Heart right ventricle (tissue), 16 donors: ENCODE data around the gene ZNF618. TPM values are rescaled to one million over a fixed set of nuclear protein-coding genes. Genes with fewer than 3 reads are reported as not detected.
A peak's percentile ranks its signal among the peaks of the same experiment; 100 is the strongest.

ENCODE experiments used
- ATAC-seq, 8 donors: fragments of 200-7000 bp; cut with Tn5 transposase; one replicate each; pipeline ENCODE4 v1.9.1; 2020; ENCODE audit warnings: mild to moderate bottlenecking in 8 of 8, moderate library complexity in 8 of 8, moderate number of reproducible peaks in 1 of 8
- DNase-seq, 2 donors: peaks; one replicate each; pipeline ENCODE4 v3.0.0-alpha.2; 2020
- H3K27ac ChIP-seq, 10 donors: fragments of 200-600 bp; sonication (generic) in 2 of 10; one replicate each; pipeline versions ENCODE4 v1.5.0 to v1.8.0; 2020 to 2022; ENCODE audit warnings: mild to moderate bottlenecking in 3 of 10
- H3K27me3 ChIP-seq, 7 donors: fragments of 200-600 bp; one replicate each; pipeline ENCODE4 v1.8.0; 2021 to 2022; ENCODE audit warnings: mild to moderate bottlenecking in 2 of 7
- H3K36me3 ChIP-seq, 9 donors: fragments of 200-600 bp; sonication (generic) in 1 of 9; one replicate each; pipeline versions ENCODE4 v1.5.0 to v1.8.0; 2020 to 2022; ENCODE audit warnings: mild to moderate bottlenecking in 2 of 9
- H3K4me1 ChIP-seq, 9 donors: fragments of 200-600 bp; sonication (generic) in 1 of 9; one replicate each; pipeline versions ENCODE4 v1.5.0 to v1.8.0; 2020 to 2022; ENCODE audit warnings: mild to moderate bottlenecking in 4 of 9
- H3K4me3 ChIP-seq, 10 donors: fragments of 200-600 bp; sonication (generic) in 2 of 10; one replicate each; pipeline versions ENCODE4 v1.5.0 to v1.8.0; 2020 to 2022; ENCODE audit warnings: mild to moderate bottlenecking in 7 of 10, moderate library complexity in 2 of 10
- H3K9me3 ChIP-seq, 11 donors: fragments of 200-600 bp in 10 of 11; sonication (generic) in 2 of 11; one replicate each; pipeline versions ENCODE4 v1.5.0 to v1.8.0; 2013 to 2022; ENCODE audit warnings: mild to moderate bottlenecking in 2 of 11, control low read depth in 1 of 11, moderate library complexity in 1 of 11
- CTCF ChIP-seq, 9 donors: fragments of 200-600 bp; sonication (generic) in 2 of 9; IDR thresholded peaks; one replicate each; pipeline versions ENCODE4 v1.5.0 to v1.8.0; 2021 to 2022; ENCODE audit warnings: antibody characterized with exemption in 9 of 9, mild to moderate bottlenecking in 5 of 9, moderate library complexity in 1 of 9
- WGBS, 2 donors: extraction: QIAGEN DNeasy Blood & Tissue Kit; methylation state at CpG; one replicate each; pipeline ENCODE4 v1.1.7; 2013; ENCODE audit warnings: inconsistent platforms in 1 of 2; 5-methylcytosine and 5-hydroxymethylcytosine counted together
- intact Hi-C, 10 donors: fragments of 100-400 bp; cut with DNase I; formaldehyde crosslinking; loops; one replicate each; pipeline versions ENCODE4 v1.11.1 to v1.14.2; 2022
- polyA plus RNA-seq, 2 donors: library from polyadenylated mRNA; stranded (reverse); fragments of 200-250 nt; gene quantifications; one replicate each; pipeline ENCODE4 v1.2.3, GENCODE V29; 2013
- total RNA-seq, 10 donors: library from RNA; stranded (reverse); fragmentation: NEBNext Ultra II Directional in 3 of 10; extraction: Animal tissue kit (Norgen Biotek cat#: 25700) in 3 of 10; gene quantifications; one replicate each; pipeline versions ENCODE4 v1.2.1 to v1.2.4, GENCODE V29; 2021 to 2023
- donor health status: Arrhythmogenic right ventricular cardiomyopathy.
- donor health status: ischemic (EF 13 %, LVEDD 7.1; RV severe dilation, severe dysfunction).
- donor health status: healthy with polysubstance abuse.
- donor health status: DM: no; HTN: yes; CAD: no.
- donor health status: DM: no; HTN: no; CAD: no.
- donor health status: ischemic (EF 25% LVEDD 6.9; RV normal size, moderate dysfunction).
- donor health status: ischemic (EF 25% LVEDD 5.7; RV mildly dilated, moderate dysfunction).
- donor health status: healthy.
- donor health status: DM: yes; HTN: yes; CAD: no.
- donor health status: Ischemic cardiomyopathy.
- donor health status: ischemic (EF 35%, LVEDD 5.7; RV mildly dilated, moderate dysfunction).
- donor health status: nonischemic (EF 11% LVEDD 7.7; RV severe dilation, severe dysfunction).
- donor health status: DM: yes; HTN: yes; CAD: no.
- donor health status: PGD.
- donor health status: ischemic (EF 29% LVEDD 5.4; RV normal size, mild dysfunction).
- donor health status: nonischemic (EF 23%, LVEDD 6.1; RV moderate dilation, normal function).

Gene ZNF618
- total and polyA plus RNA-seq, 12 donors: 0.59 to 2.5 (median 1.6) TPM

DNA sequence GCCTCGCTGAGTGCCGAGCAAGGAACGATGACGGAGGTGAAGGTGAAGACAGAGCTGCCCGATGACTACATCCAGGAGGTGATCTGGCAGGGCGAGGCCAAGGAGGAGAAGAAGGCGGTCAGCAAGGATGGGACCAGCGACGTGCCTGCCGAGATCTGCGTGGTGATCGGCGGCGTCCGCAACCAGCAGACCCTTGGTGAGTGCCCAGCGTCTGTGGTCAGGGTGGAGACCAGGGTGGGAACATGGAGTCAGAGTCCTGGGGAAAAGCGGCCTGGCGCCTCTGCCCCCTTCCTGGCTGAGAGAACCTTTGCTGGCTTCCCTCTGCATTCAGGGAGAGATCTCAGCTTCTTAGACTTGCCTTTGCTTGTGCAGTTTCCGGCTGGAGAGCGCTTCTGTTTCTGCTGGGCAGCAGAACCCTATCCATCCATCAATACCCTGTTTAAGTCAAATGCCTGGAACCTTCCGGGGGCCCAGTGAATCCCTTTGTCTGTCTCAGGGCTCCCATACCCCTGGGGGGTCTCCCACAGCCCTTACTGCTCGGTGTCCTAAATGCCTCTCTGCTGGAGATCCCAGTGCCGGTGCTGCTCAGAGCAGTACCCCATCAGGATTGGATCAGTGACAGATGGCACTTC lies 112.4 kb downstream of the ZNF618 start:
- Histone ChIP-seq H3K27me3 (no peaks in the 10 kb centered on the region), H3K4me3 (no peak overlapping the region), H3K9me3 (no peaks in the 10 kb centered on the region), H3K4me1 (peaks cover 12 to 40% (median 27%) of the 10 kb centered on the region in 9 donors), H3K36me3 (peaks cover 0 to 9% (median 0%) of the 10 kb centered on the region in 9 donors), H3K27ac (peak overlapping the region in 2 of 10 donors; percentile 26 to 40)
- ATAC-seq: no peak
- no peak for TF ChIP-seq CTCF (IDR thresholded peaks at IDR 0.05)
- intact Hi-C loops: loop anchor here in 1 of 10 donors (10.0 kb wide), 1 partner anchor 1124 kb away; no protein-coding TSS in a partner anchor
- no peak for DNase-seq
- 96% methylated on average over 23 of the region's 23 CpGs for WGBS, 2 donors

DNA sequence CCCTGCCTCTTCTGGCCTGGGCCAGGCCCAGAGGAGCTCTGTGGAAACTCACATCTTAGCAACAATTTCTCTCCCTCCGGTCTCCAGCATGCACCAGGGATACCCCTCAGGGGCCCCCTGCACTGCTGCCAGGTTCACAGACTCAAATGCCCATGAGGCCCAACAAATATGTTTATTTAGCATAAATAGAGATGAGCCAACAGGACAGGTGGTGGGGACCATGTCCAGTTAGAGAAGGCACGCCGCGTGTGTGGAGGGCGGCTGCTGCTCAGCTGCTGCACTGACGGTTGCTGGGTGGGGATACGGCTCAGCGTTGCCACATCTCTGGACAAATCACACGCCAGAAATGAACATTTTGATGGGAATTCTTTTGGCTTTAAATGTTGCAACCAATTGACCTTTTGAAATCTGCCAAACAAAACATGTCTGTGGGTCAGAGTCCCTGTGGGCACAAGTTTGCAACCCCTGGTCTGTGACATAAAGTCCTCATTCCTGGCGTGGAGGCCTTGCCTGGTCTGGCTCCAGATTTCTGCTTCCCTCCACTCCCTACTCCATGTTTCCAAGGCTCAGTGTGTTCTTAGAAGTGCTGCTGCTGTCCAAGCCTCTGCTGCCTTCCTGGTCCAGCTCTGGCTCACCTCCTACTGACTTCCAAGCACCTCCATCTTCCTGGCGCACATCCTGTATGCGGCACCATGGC lies 113.1 kb downstream of the ZNF618 start:
- TF ChIP-seq CTCF (IDR thresholded peaks at IDR 0.05): no peak
- no peaks in the 10 kb centered on the region for H3K9me3 ChIP-seq
- WGBS, 2 donors: 77 to 87% methylated on average over 12 of the region's 12 CpGs
- DNase-seq: peak; percentile 18 to 65
- H3K4me1 ChIP-seq: peaks cover 19 to 47% (median 34%) of the 10 kb centered on the region in 9 donors
- H3K36me3 ChIP-seq: peaks cover 0 to 9% (median 0%) of the 10 kb centered on the region in 9 donors
- no peak overlapping the region for H3K4me3 ChIP-seq
- peak overlapping the region in 2 of 10 donors; percentile 26 to 40 for H3K27ac ChIP-seq
- ATAC-seq: peak in 4 of 8 donors; percentile 27 to 72 (median 52)
- intact Hi-C loops: loop anchor here in 1 of 10 donors (10.0 kb wide), 1 partner anchor 1124 kb away; no protein-coding TSS in a partner anchor
- H3K27me3 ChIP-seq: no peaks in the 10 kb centered on the region

- 84 to 85% methylated on average over 5 of the region's 5 CpGs for WGBS, 2 donors
- ATAC-seq: no peak
These were observed 113.8 kb downstream of the ZNF618 start for GRCh38 chr9:113989714-113990569.

More at GRCh38 chr9:113989714-113990569, 113.8 kb downstream of the ZNF618 start:
- no peak for DNase-seq
- TF ChIP-seq CTCF (IDR thresholded peaks at IDR 0.05): no peak
- H3K36me3 ChIP-seq: peaks cover 0 to 9% (median 0%) of the 10 kb centered on the region in 9 donors
- H3K4me3 ChIP-seq: no peak overlapping the region
- H3K27ac ChIP-seq: no peak overlapping the region
- no peaks in the 10 kb centered on the region for H3K9me3 ChIP-seq
- no peaks in the 10 kb centered on the region for H3K27me3 ChIP-seq
- intact Hi-C loops: loop anchor here in 4 of 10 donors (10.0 kb wide), 3 partner anchors 115 to 1125 kb away; partner anchors contain the start of gene ZNF618 (in 2 of the 4)
- H3K4me1 ChIP-seq: peaks cover 21 to 55% (median 42%) of the 10 kb centered on the region in 9 donors
